Upper lobe of left lung (tissue), 4 donors: ENCODE data around the gene BHLHA9.

ENCODE experiments used
- EP300 ChIP-seq, 4 donors: sonication (generic); formaldehyde crosslinking; IDR thresholded peaks; one replicate each; pipeline ENCODE4 v1.5.1; 2017; ENCODE audit warnings: antibody characterized with exemption in 4 of 4, control low read depth in 2 of 4
- POLR2A ChIP-seq, 4 donors: fragments of 450-650 bp; IDR thresholded peaks; one replicate each; pipeline ENCODE4 v1.5.1; 2016 to 2017; ENCODE audit warnings: antibody characterized with exemption in 4 of 4, mild to moderate bottlenecking in 2 of 4
- TF ChIP-seq, protein P1 (sequence below), 6 experiments: fragments of 450-650 bp in 4 of 6; fragments of 200-600 bp in 2 of 6; sonication (generic) in 2 of 6; IDR thresholded peaks; one replicate each; pipeline ENCODE4 v1.5.1; 2016 to 2019; ENCODE audit warnings: antibody characterized with exemption in 6 of 6

DNA sequence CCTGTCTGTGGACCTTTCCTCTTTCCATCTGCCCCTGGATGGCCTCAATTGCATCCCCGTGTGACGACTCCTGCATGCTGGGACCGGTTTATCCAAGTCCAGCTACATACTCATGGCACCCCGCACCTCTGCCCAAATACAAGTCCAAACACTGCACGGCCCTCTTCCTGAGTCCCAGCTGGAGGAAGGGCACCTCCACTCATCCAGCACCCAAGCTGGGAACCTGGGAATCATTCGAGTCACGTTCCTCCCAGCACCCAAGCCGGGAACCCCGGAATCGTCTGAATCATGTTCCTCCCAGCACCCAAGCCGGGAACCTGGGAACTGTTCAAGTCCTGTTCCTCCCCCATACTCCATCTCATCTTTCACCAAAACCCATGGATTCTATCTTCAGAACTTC lies 19.5 kb downstream of the BHLHA9 start:
- TF ChIP-seq, protein P1, sequence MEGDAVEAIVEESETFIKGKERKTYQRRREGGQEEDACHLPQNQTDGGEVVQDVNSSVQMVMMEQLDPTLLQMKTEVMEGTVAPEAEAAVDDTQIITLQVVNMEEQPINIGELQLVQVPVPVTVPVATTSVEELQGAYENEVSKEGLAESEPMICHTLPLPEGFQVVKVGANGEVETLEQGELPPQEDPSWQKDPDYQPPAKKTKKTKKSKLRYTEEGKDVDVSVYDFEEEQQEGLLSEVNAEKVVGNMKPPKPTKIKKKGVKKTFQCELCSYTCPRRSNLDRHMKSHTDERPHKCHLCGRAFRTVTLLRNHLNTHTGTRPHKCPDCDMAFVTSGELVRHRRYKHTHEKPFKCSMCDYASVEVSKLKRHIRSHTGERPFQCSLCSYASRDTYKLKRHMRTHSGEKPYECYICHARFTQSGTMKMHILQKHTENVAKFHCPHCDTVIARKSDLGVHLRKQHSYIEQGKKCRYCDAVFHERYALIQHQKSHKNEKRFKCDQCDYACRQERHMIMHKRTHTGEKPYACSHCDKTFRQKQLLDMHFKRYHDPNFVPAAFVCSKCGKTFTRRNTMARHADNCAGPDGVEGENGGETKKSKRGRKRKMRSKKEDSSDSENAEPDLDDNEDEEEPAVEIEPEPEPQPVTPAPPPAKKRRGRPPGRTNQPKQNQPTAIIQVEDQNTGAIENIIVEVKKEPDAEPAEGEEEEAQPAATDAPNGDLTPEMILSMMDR (IDR thresholded peaks at IDR 0.05), result no peak
- no peak for TF ChIP-seq EP300 (IDR thresholded peaks at IDR 0.05)
- no peak for TF ChIP-seq POLR2A (IDR thresholded peaks at IDR 0.05)
